Measurements from ENCODE around the gene ME2.

Gene ME2

DNA sequence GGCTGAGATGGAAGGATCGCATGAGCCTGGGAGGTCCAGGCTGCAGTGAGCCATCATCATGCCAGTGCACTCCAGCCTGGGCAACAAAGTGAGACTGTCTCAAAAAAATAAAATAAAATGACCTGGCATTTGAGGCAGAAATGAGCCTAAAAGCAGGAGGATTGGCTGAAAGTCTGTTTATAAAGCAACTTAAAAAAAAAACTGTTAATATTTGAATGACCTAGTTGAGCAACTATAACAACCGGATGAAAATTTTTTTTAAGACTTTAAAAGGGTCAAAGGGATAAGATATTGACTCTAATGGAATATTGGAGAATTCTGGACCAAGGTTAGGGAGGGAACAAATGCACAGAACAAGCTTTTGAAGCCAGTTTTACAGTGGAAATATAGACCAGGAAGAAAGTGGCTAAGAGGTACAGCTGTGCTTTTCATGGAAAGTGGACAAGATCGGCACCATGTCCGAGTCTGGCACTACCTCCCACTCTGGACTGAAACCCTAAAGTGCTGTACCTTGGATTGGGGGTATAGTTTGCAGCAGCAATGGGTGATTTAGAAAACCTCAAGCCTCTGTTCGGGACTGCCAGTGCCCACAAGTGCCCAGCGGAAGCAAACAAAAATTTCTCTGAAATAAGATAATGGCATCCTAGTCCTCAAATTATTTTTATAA lies 55.8 kb downstream of the ME2 start:
- TF ChIP-seq FOXP2 (optimal IDR thresholded peaks at IDR 0.05; ENCODE audit: borderline replicate concordance, extremely low read depth, extremely low read length, insufficient read depth) (no peak), TAF1 (IDR thresholded peaks at IDR 0.05; ENCODE audit: borderline replicate concordance, insufficient read depth, low read length) (no peak)

- no peak for TF ChIP-seq FOXP2 (optimal IDR thresholded peaks at IDR 0.05; ENCODE audit: borderline replicate concordance, extremely low read depth, extremely low read length, insufficient read depth)
- no peak for TF ChIP-seq TAF1 (IDR thresholded peaks at IDR 0.05; ENCODE audit: borderline replicate concordance, insufficient read depth, low read length)
- TF ChIP-seq SIN3A (IDR thresholded peaks at IDR 0.05; ENCODE audit: borderline replicate concordance, insufficient read depth, low read length) = no peak
- no peak for TF ChIP-seq REST (IDR thresholded peaks at IDR 0.05; ENCODE audit: insufficient read depth in 1 of 2, low read depth in 2 of 2, low read length in 2 of 2)
- TF ChIP-seq POLR2AphosphoS5 (IDR thresholded peaks at IDR 0.05; ENCODE audit: low read depth, low read length) = no peak
These were observed 56.7 kb downstream of the ME2 start for GRCh38 chr18:50935493-50936191.

DNA sequence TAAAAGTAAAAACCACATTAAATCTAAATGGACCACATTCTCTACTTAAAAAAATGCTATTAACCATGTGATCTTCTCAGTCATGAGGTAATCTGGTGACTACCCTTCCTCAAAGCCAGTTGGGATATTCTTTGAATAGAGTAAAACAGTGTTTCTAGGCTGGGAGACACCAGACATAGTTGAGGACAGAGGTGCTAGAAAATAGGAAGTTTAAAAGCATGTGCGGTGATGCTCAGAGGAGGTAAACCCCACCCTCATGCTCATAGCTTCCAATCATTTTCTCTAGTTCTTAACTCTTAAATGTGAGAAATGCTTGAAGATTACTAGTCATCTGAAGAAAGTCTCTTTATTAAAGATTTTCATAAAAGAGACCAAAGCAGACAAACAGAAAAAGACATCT lies 58.3 kb downstream of the ME2 start:
- TF ChIP-seq FOXP2 (optimal IDR thresholded peaks at IDR 0.05; ENCODE audit: borderline replicate concordance, extremely low read depth, extremely low read length, insufficient read depth) (no peak), SIN3A (IDR thresholded peaks at IDR 0.05; ENCODE audit: borderline replicate concordance, insufficient read depth, low read length) (no peak), TAF1 (IDR thresholded peaks at IDR 0.05; ENCODE audit: borderline replicate concordance, insufficient read depth, low read length) (no peak), POLR2AphosphoS5 (IDR thresholded peaks at IDR 0.05; ENCODE audit: low read depth, low read length) (no peak), REST (IDR thresholded peaks at IDR 0.05; ENCODE audit: insufficient read depth in 1 of 2, low read depth in 2 of 2, low read length in 2 of 2) (no peak)

GRCh38 chr18:50938912-50939311 lies 60.0 kb downstream of the ME2 start:
- no peak for TF ChIP-seq POLR2AphosphoS5 (IDR thresholded peaks at IDR 0.05; ENCODE audit: low read depth, low read length)
- no peak for TF ChIP-seq SIN3A (IDR thresholded peaks at IDR 0.05; ENCODE audit: borderline replicate concordance, insufficient read depth, low read length)
- no peak for TF ChIP-seq REST (IDR thresholded peaks at IDR 0.05; ENCODE audit: insufficient read depth in 1 of 2, low read depth in 2 of 2, low read length in 2 of 2)
- TF ChIP-seq TAF1 (IDR thresholded peaks at IDR 0.05; ENCODE audit: borderline replicate concordance, insufficient read depth, low read length) = no peak
- no peak for TF ChIP-seq FOXP2 (optimal IDR thresholded peaks at IDR 0.05; ENCODE audit: borderline replicate concordance, extremely low read depth, extremely low read length, insufficient read depth)

DNA sequence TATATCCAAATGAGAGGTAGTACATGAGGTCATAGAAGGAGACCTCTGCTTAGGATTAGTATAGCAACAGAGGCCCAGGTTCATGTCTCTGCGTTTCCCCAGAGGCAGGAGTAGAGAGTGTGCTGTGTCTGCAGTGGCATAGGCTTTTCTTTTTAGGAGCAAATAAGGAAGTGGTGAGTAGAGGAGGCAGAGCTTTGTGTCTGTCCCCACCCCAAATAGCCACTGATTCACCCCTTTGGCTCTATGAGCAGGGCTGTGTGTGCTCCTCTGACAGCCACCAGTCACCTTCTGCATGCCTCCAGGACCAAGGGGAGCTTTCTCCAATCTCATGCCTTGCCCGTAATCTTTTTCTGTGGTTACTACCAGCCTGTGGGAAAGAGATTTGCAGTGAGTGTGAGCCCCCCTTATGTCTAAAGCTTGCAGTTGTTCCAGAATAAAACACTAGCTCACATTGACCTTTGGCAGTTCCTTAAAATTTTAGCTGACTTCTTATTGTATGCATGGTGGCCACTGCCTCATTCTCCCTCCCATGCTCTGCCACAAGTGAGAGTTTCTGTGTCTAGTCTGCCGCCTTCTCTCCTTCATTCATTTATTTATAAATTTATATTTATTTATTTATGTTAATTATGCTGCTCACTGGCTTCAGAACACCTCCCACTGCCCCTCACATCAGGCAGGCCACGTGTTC lies 65.5 kb downstream of the ME2 start:
- no peak for TF ChIP-seq SIN3A (IDR thresholded peaks at IDR 0.05; ENCODE audit: borderline replicate concordance, insufficient read depth, low read length)

DNA sequence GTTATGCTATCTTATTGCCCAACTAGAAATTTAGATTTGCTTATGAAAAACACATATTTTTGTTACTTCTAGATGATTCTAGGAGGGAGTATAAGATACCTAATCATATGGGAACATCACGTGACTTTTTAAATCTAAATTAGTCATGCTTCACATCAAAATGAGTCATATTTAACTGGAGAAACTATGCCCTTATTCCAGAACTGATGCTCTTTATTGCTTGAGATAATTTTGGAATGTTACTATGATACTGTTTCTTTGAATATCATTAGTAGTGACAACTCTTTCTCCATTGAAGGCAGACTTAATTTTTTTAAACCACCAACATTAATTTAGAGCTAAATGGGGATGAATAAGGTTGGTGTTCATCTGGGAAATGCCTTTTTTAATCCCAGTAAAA lies 69.0 kb downstream of the ME2 start:
- TF ChIP-seq REST (IDR thresholded peaks at IDR 0.05; ENCODE audit: insufficient read depth in 1 of 2, low read depth in 2 of 2, low read length in 2 of 2) = no peak
- TF ChIP-seq POLR2AphosphoS5 (IDR thresholded peaks at IDR 0.05; ENCODE audit: low read depth, low read length) = no peak
- no peak for TF ChIP-seq SIN3A (IDR thresholded peaks at IDR 0.05; ENCODE audit: borderline replicate concordance, insufficient read depth, low read length)
- TF ChIP-seq FOXP2 (optimal IDR thresholded peaks at IDR 0.05; ENCODE audit: borderline replicate concordance, extremely low read depth, extremely low read length, insufficient read depth) = no peak
- no peak for TF ChIP-seq TAF1 (IDR thresholded peaks at IDR 0.05; ENCODE audit: borderline replicate concordance, insufficient read depth, low read length)
